OCI-LY7 (cell line): Measurements from ENCODE around the gene PCGF3.

Experiments
- CTCF ChIP-seq: fragments of 200-600 bp; sonication (generic); conservative IDR thresholded peaks from 2 replicates; pipeline ENCODE4 v1.5.1; 2014; ENCODE audit warnings: mild to moderate bottlenecking, antibody characterized with exemption, low read length, moderate library complexity, mixed read lengths
- EZH2phosphoT487 ChIP-seq: fragments of 200-600 bp; sonication (generic); IDR thresholded peaks from 2 replicates; pipeline ENCODE4 v1.6.1; 2018; ENCODE audit warnings: low read depth, borderline replicate concordance, mild to moderate bottlenecking, mixed run types, antibody characterized with exemption, low read length, moderate library complexity, mixed read lengths

GRCh38 chr4:727576-727975, 21.9 kb downstream of the PCGF3 start:
- no peak for TF ChIP-seq CTCF
- TF ChIP-seq EZH2phosphoT487: no peak
